ENCODE results near the gene PITPNM3. TPM values are rescaled to one million over a fixed set of nuclear protein-coding genes. Genes with fewer than 3 reads are reported as not detected.
A peak's percentile ranks its signal among the peaks of the same experiment; 100 is the strongest.

The PITPNM3 gene
- total and polyA plus RNA-seq, 2 of the 13 experiments (the other 11 are each of a cell fraction or from before 2014, with no cell fraction given) = 0.13 to 0.29 TPM

- no peaks in the 10 kb centered on the region for H4K20me1 ChIP-seq (ENCODE audit: insufficient read depth, low read length)
- H3K27me3 ChIP-seq (ENCODE audit: control insufficient read depth in 1 of 2, insufficient read depth in 2 of 2, low read length in 2 of 2) = peaks cover 0 to 12% of the 10 kb centered on the region in 2 experiments; a peak in 1 of 5 replicates
- H2AFZ ChIP-seq (ENCODE audit: low read length) = no peak overlapping the region
- no peaks in the 10 kb centered on the region for H3K4me1 ChIP-seq (ENCODE audit: insufficient read depth, low read length)
- ChIA-PET CTCF (ENCODE audit: low intra/inter-chr PET ratio, low total read pairs) (interaction anchor here (1.1 to 5.6 kb wide), 4 partner anchors 13 to 1174 kb away, joined by 3 to 56 read pairs (median 7); no protein-coding TSS in a partner anchor), POLR2A (no interaction called here)
- TF ChIP-seq PATZ1 (CRISPR knock-in tag; IDR thresholded peaks at IDR 0.05) (no peak), HOXA3 (CRISPR knock-in tag; IDR thresholded peaks at IDR 0.05) (no peak)
- intact Hi-C loops (cut with micrococcal nuclease; ENCODE audit: unreplicated experiment) (loop anchor here (1.0 to 5.0 kb wide), 3 partner anchors 715 to 835 kb away; no protein-coding TSS in a partner anchor), in situ Hi-C loops (cut with HindIII; ENCODE audit: extremely low pct_ligation_motif_present, low pct_unique_long_range_greater_than_20kb) (loop anchor here (5.0 to 25.0 kb wide), 2 partner anchors 710 to 835 kb away; no protein-coding TSS in a partner anchor)
- no peak overlapping the region for H3K4me2 ChIP-seq (ENCODE audit: low read depth, low read length)
- ATAC-seq (peak; percentile 32; the same call in 2 of the 3 replicates), FAIRE-seq (no peak), DNase-seq (ENCODE audit: low spot score) (no peak)
- H3K79me2 ChIP-seq (ENCODE audit: insufficient read depth, low read length) = no peaks in the 10 kb centered on the region
- H3K9me3 ChIP-seq (ENCODE audit: low read length) = no peaks in the 10 kb centered on the region
- BruUV-seq (replicated peaks) = no TSS peak
- H3K27ac ChIP-seq (ENCODE audit: extremely low read length, insufficient read depth, low read length) = no peak overlapping the region
- H3K4me3 ChIP-seq (replicated peaks in 1 of 3; ENCODE audit: insufficient read depth in 1 of 3, low read depth in 2 of 3, low read length in 3 of 3) = no peak overlapping the region
- H3K36me3 ChIP-seq (replicated peaks in 1 of 2; ENCODE audit: control insufficient read depth in 1 of 2, insufficient read depth in 2 of 2, low read length in 2 of 2) = no peaks in the 10 kb centered on the region
- WGBS (ENCODE audit: low lambda C conversion rate) = 15% methylated on average over 7 of the region's 13 CpGs
- H3K9ac ChIP-seq (ENCODE audit: insufficient read depth, low read depth, low read length) = no peak overlapping the region
Observed at GRCh38 chr17:6422654-6423241, 133.6 kb downstream of the PITPNM3 start.

All from HepG2 (cell line).